Measurements from ENCODE around the gene ZFAND6. TPM values are rescaled to one million over a fixed set of nuclear protein-coding genes. Genes with fewer than 3 reads are reported as not detected.
"Not testable (repeated sequence)": the region's sequence is repeated elsewhere in the genome, so short reads cannot be mapped to it uniquely, and the experiment has no call there.

The ZFAND6 gene
- polyA plus RNA-seq, 1 donor, result 132 TPM

- DNase-seq, result no peak
These were observed 31.5 kb downstream of the ZFAND6 start for GRCh38 chr15:80090879-80091503.

DNA sequence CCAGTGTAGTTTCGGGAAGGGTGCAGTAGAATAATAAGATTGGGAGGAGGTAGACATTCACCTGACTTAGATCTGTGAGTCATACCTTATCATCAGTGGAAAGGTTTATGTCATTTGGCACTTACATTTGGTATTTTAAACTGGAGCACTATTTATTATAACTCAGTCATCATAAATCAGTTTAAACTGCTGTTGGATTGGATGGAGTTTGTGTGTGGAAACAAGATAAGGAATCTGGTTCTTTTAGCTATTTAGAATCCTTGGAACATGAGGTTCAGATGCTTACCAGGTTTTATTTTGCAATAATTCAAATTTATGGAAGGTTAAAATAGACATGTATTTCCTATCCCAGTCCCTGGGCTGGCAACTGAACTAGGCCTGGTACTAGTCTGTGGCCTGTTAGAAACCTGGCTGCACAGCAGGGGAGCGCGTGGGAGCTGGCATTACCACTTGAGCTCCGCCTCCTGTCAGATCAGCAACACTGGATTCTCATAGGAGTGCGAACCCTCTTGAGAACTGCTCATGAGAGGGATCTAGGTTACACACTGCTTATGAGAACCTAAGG, 34.5 kb downstream of the ZFAND6 start:
- DNase-seq, result no peak

DNA sequence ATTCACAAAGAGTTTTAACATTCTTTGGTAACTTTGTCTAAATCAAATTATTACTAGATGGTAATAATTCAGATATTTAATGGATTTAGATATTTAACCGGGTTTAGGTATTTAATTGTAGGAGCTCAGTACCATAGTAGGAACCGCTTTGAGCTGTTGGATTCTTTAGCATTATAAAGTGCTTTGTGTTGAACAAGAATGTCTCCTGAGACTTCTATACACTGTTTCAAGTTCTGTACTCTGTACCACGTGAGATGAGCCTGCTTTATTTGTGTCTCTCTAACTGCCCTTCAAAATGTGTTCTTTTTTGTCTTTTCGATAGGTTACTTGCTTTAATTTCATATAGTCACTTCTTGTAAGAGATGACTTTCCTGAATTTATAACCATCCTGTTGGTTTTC, 36.0 kb downstream of the ZFAND6 start:
- no peak for DNase-seq

GRCh38 chr15:80095969-80096368, 36.5 kb downstream of the ZFAND6 start:
- no peak for DNase-seq

GRCh38 chr15:80098341-80098740, 38.9 kb downstream of the ZFAND6 start:
- DNase-seq, result no peak

GRCh38 chr15:80099241-80099640, 39.8 kb downstream of the ZFAND6 start:
- no peak for DNase-seq

DNA sequence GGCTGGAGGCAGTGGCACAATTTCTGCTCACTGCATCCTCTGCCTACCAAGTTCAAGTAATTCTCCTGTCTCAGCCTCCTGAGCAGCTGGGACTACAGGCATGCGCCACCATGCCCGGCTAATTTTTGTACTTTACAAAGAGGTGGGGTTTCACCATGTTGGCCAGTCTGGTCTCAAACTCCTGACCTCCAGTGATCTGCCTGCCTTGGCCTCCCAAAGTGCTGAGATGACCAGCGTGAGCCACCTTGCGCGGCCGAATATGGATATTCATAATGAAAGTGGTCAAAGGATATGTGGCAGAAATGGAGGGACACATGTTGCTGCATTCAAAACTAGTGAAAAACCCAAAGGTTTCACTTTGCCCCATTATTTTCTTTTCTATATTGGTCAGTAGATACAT, 40.2 kb downstream of the ZFAND6 start:
- not testable (repeated sequence) for DNase-seq

GRCh38 chr15:80100247-80100646, 40.8 kb downstream of the ZFAND6 start:
- DNase-seq, result no peak

DNA sequence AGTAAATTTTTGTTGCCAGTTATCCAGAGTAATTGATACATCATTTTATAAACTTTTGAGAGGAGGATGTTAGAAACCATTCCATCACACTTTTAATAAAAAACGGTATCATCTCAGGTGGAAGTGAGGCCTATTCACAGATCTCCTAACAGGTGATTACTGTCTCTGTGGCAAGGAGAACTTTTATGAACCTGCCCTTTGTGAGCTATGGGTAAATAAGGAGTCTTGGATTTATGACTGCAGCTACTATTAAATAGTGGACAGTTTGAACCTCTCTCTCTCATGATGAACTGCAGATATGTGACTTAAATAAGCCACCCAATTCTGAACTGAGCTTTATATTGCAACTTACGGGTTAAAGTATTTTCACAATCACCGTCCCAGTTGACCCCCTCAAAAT, 45.7 kb downstream of the ZFAND6 start:
- no peak for DNase-seq

- DNase-seq, result no peak
These were observed 46.1 kb downstream of the ZFAND6 start for GRCh38 chr15:80105595-80105994.

GRCh38 chr15:80106051-80106450, 46.6 kb downstream of the ZFAND6 start:
- DNase-seq, result no peak

DNA sequence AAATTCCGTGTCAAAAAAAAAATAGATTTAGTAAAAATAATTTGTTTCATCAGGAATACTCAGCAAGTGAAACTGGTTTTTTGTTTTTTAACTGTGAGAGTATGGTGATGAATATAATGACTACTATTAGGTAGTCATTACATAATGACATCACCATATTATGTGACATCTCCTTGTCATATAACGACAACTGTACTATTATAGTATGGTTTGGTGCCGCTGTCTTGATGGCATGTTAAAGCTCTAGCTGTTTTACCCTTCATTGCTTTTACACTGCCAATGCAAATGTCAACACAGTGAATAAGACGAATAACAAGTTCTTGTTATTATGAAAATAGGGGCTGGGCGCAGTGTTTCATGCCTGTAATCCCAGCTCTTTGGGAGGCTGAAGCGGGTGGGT, 47.7 kb downstream of the ZFAND6 start:
- no peak for DNase-seq

GRCh38 chr15:80107774-80108173, 48.3 kb downstream of the ZFAND6 start:
- DNase-seq, result no peak

DNA sequence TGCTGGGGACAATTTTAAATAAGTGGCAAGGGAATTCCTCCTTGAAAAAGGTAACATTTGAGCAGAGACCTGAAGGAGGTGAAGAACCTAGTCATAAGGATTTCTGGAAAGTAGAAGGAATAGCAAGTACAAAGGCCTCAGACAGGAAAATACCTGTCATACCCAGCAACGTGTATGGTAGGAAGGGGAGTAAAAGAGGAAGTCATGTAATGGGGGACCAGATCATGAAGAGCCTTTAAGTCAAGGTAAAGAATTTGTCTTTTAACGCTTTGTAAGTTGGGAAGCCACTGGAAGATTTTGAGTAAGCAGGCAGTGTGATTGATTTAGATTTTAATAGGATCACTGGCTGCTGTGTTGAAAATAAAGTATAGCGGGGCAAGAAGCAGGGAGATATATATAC, 49.9 kb downstream of the ZFAND6 start:
- no peak for DNase-seq

DNA sequence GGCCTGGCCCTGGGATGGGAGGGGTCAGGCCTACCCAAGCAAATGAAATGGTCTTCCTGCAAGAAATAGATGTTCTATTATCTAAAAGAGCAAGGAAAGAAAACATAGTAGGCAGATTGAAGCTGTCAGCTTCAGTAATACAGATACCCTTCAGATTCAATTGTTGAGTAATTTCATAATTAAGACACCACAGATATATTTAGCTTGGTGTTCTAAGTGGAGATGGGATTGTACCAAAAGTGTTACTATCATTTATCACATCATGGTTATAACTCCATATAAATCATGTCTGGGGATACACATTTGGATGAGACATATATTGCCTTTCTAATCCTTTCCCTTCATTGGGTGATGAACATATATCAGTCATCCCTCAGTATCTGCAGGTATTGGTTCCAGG, 51.4 kb downstream of the ZFAND6 start:
- no peak for DNase-seq

- DNase-seq, result no peak
These were observed 54.6 kb downstream of the ZFAND6 start for GRCh38 chr15:80114114-80114513.

- no peak for DNase-seq
These were observed 55.5 kb downstream of the ZFAND6 start for GRCh38 chr15:80115021-80115420.

DNA sequence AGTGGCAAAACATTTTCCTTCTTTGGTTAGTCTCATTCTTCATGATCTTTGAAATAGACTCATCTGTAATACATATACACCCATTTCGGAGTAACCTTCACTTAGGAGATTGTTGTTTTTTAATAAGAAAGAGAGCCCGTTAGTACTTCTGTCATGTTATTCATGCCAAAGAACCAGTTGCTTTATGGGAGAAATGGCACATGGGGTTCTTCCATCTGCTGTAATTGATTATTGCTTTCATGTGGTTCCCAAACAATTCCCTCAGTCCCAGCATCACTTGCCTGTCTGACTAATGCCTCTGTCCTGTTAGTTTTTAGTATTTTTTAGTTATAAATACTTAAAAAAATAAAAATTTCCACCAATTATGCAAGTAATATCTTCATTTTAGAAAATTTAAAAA, 59.5 kb downstream of the ZFAND6 start:
- no peak for DNase-seq

DNA sequence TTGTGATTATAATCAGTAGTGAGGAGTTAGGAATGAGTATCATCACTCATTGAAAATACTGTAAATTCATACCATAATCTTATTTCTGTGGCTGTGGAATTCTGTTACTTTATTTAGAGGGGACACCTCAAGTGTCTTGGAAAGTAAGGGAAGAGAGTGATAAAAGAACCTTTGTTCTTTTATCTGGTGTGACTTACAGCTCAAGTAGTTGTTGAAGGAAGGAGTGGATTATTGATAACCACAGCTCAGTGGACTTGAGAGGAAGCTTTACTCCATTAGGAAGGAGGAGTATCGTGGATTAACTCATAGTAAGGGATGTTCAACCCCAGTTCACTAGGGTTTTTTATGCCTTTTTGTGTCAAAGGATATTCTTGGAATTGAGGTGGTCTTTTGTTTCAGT, 61.2 kb downstream of the ZFAND6 start:
- no peak for DNase-seq

GRCh38 chr15:80121546-80121945, 62.1 kb downstream of the ZFAND6 start:
- DNase-seq, result no peak

DNA sequence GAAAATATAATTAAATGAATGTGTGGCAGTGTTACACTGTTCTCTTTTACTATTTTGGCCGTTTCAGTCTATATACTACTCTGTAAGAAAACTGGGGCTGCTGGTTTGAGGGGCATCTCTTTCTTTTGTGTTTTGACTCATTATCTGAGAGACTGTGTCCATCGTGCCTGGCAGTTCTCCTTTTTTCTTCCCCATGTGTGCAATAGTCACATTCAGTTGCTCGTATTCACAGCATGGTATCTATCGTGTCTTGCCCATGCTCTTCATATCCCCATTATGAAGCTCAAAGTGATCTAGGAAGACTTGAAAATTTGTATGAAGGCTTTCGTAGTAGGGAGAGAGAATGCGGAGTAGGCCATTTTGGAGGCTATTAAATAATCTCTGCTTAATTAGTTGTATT, 63.6 kb downstream of the ZFAND6 start:
- DNase-seq, result no peak

- DNase-seq, result not testable (repeated sequence)
These were observed 67.8 kb downstream of the ZFAND6 start for GRCh38 chr15:80127253-80127652.

- no peak for DNase-seq
These were observed 68.4 kb downstream of the ZFAND6 start for GRCh38 chr15:80127911-80128310.

- DNase-seq, result no peak
These were observed 72.9 kb downstream of the ZFAND6 start for GRCh38 chr15:80132382-80132781.

- DNase-seq, result no peak
These were observed 77.4 kb downstream of the ZFAND6 start for GRCh38 chr15:80136854-80137253.

All from left kidney (tissue), 2 donors.